PC-3 (cell line): Measurements from ENCODE around the gene FER1L5.

Experiments
- EZH2 ChIP-seq: fragments of 300-600 bp; sonication (generic); IDR thresholded peaks from one replicate; pipeline ENCODE4 v1.6.1; 2017; ENCODE audit warnings: antibody characterized with exemption, mild to moderate bottlenecking, low read length; ENCODE audit not compliant: unreplicated experiment
- EZH2phosphoT487 ChIP-seq: fragments of 300-600 bp; sonication (generic); IDR thresholded peaks from 2 replicates; pipeline ENCODE4 v1.6.1; 2018; ENCODE audit warnings: mild to moderate bottlenecking, antibody characterized with exemption, low read length, borderline replicate concordance
- TF ChIP-seq, protein P1 (sequence below): fragments of 300-600 bp; sonication (generic); conservative IDR thresholded peaks from 2 replicates; pipeline ENCODE4 v1.5.1; 2017; ENCODE audit warnings: antibody characterized with exemption, low read depth, mild to moderate bottlenecking, low read length

DNA sequence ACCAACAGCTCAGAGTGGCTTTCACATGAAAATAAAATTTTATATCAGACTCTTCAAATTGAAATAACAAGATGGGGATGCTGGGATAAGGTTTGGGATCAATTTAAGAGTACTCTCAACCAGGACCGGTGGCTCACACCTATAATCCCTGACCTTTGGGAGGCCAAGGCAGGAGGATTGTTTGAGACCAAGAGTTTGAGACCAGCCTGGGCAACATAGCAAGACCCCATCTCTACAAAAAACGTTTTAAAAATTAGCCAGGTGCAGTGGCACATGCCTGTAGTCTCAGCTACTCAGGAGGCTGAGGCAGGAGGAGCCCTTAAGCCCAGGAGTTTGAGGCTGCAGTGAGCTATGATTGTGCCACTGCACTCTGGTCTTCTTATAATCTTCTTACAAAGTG is 94.7 kb downstream of the FER1L5 start:
- TF ChIP-seq, protein P1, sequence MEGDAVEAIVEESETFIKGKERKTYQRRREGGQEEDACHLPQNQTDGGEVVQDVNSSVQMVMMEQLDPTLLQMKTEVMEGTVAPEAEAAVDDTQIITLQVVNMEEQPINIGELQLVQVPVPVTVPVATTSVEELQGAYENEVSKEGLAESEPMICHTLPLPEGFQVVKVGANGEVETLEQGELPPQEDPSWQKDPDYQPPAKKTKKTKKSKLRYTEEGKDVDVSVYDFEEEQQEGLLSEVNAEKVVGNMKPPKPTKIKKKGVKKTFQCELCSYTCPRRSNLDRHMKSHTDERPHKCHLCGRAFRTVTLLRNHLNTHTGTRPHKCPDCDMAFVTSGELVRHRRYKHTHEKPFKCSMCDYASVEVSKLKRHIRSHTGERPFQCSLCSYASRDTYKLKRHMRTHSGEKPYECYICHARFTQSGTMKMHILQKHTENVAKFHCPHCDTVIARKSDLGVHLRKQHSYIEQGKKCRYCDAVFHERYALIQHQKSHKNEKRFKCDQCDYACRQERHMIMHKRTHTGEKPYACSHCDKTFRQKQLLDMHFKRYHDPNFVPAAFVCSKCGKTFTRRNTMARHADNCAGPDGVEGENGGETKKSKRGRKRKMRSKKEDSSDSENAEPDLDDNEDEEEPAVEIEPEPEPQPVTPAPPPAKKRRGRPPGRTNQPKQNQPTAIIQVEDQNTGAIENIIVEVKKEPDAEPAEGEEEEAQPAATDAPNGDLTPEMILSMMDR, result no peak
- TF ChIP-seq EZH2 (no peak), EZH2phosphoT487 (no peak)
